Glomerular endothelial cell (primary cell): ENCODE data around the gene SHPK. TPM values are rescaled to one million over a fixed set of nuclear protein-coding genes. Genes with fewer than 3 reads are reported as not detected.
A peak's percentile ranks its signal among the peaks of the same experiment; 100 is the strongest.

ENCODE experiments used
- DNase-seq: peaks from one replicate; pipeline ENCODE4 v3.0.0-alpha.2; 2011; ENCODE audit warnings: low read depth, low spot score; ENCODE audit errors: extremely low read depth
- total RNA-seq: library from RNA; depleted of rRNA; stranded (reverse); fragments of >200 nt; gene quantifications from 2 replicates; pipeline ENCODE4 v1.2.3, GENCODE V29; 2015

The SHPK gene
- total RNA-seq, 1 donor from 2014 or later, result 14.5 TPM

GRCh38 chr17:3635474-3636153 lies 436 bp downstream of the SHPK start:
- no peak for DNase-seq

- DNase-seq, result no peak
These were observed 3.8 kb downstream of the SHPK start for GRCh38 chr17:3632287-3632686.

- no peak for DNase-seq
These were observed 5.3 kb downstream of the SHPK start for GRCh38 chr17:3630781-3631180.

- DNase-seq, result no peak
These were observed 8.3 kb downstream of the SHPK start for GRCh38 chr17:3627769-3628167.

GRCh38 chr17:3626831-3627768 lies 8.9 kb downstream of the SHPK start:
- no peak for DNase-seq

- DNase-seq, result no peak
These were observed 13.0 kb downstream of the SHPK start for GRCh38 chr17:3622977-3623594.

GRCh38 chr17:3621146-3621720 lies 14.8 kb downstream of the SHPK start:
- no peak for DNase-seq

- DNase-seq, result no peak
These were observed 20.7 kb downstream of the SHPK start for GRCh38 chr17:3615160-3615870.

GRCh38 chr17:3613124-3613523 lies 22.9 kb downstream of the SHPK start:
- DNase-seq, result no peak

GRCh38 chr17:3610523-3610922 lies 25.5 kb downstream of the SHPK start:
- no peak for DNase-seq

- no peak for DNase-seq
These were observed 26.4 kb downstream of the SHPK start for GRCh38 chr17:3609689-3610088.

- no peak for DNase-seq
These were observed 32.2 kb downstream of the SHPK start for GRCh38 chr17:3603870-3604259.

- DNase-seq, result peak; percentile 9
These were observed 32.8 kb downstream of the SHPK start for GRCh38 chr17:3603119-3603869.

- no peak for DNase-seq
These were observed 33.6 kb downstream of the SHPK start for GRCh38 chr17:3602499-3602898.

- DNase-seq, result no peak
These were observed 35.4 kb downstream of the SHPK start for GRCh38 chr17:3600529-3601205.

- no peak for DNase-seq
These were observed 38.0 kb downstream of the SHPK start for GRCh38 chr17:3598078-3598477.

GRCh38 chr17:3596804-3597464 lies 39.1 kb downstream of the SHPK start:
- no peak for DNase-seq

- no peak for DNase-seq
These were observed 41.1 kb downstream of the SHPK start for GRCh38 chr17:3594976-3595375.
